Measurements from ENCODE around the gene KRT72.

DNA sequence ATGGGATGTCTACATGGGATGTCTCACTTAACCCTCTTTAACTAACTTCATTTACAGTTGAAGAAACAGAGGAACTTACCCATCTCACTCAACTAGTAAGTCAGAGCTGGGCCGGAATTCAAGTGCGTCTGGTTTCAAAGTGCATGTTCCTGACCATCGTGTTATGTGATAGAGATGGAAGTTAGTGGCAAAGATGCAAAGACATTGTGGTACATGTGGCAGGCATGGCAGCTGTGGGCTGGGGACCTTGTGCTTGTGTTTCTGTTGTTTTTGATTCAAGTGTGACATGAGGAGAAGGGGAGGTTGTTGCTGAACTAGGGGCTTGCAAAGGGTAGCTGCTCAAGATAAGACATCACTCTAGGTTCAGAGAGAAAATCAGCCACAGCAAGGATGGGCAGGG is 25.3 kb downstream of the KRT72 start:
- TF ChIP-seq, protein P1, sequence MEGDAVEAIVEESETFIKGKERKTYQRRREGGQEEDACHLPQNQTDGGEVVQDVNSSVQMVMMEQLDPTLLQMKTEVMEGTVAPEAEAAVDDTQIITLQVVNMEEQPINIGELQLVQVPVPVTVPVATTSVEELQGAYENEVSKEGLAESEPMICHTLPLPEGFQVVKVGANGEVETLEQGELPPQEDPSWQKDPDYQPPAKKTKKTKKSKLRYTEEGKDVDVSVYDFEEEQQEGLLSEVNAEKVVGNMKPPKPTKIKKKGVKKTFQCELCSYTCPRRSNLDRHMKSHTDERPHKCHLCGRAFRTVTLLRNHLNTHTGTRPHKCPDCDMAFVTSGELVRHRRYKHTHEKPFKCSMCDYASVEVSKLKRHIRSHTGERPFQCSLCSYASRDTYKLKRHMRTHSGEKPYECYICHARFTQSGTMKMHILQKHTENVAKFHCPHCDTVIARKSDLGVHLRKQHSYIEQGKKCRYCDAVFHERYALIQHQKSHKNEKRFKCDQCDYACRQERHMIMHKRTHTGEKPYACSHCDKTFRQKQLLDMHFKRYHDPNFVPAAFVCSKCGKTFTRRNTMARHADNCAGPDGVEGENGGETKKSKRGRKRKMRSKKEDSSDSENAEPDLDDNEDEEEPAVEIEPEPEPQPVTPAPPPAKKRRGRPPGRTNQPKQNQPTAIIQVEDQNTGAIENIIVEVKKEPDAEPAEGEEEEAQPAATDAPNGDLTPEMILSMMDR (IDR thresholded peaks at IDR 0.05), result no peak
- no peak for TF ChIP-seq POLR2A (IDR thresholded peaks at IDR 0.05)
